H1 (cell line): ENCODE measurements around the gene PHLDB3.

Experiments
- BRCA1 ChIP-seq: IDR thresholded peaks from 2 replicates; pipeline ENCODE4 v1.6.1; 2012; ENCODE audit warnings: low read depth, low read length, improper control_type of control experiment
- CREB1 ChIP-seq: IDR thresholded peaks from 2 replicates; pipeline ENCODE4 v1.6.1; 2012; ENCODE audit warnings: inconsistent platforms
- CTCF ChIP-seq, 3 experiments: IDR thresholded peaks; 1 replicate in 2 of 3; 2 replicates in 1 of 3; pipeline versions ENCODE4 v1.5.1 to v1.6.1; 2011; ENCODE audit warnings: low read length in 3 of 3, mild to moderate bottlenecking in 3 of 3, inconsistent platforms in 2 of 3, low read depth in 1 of 3, moderate library complexity in 1 of 3; ENCODE audit not compliant: insufficient read depth in 1 of 3; ENCODE audit errors: control extremely low read depth in 1 of 3
- POLR2A ChIP-seq, 2 experiments: IDR thresholded peaks; 1 replicate in 1 of 2; 2 replicates in 1 of 2; pipeline ENCODE4 v1.6.1; 2011; ENCODE audit warnings: low read depth in 2 of 2, low read length in 2 of 2, mild to moderate bottlenecking in 2 of 2; ENCODE audit errors: control extremely low read depth in 1 of 2
- RAD21 ChIP-seq, 2 experiments: IDR thresholded peaks in 1 of 2; conservative IDR thresholded peaks in 1 of 2; 2 replicates each; pipeline ENCODE4 v1.6.1; 2011; ENCODE audit warnings: low read depth in 2 of 2, low read length in 2 of 2, improper control_type of control experiment in 1 of 2, inconsistent platforms in 1 of 2, mild to moderate bottlenecking in 1 of 2, moderate library complexity in 1 of 2
- SIN3A ChIP-seq, 2 experiments: IDR thresholded peaks in 1 of 2; conservative IDR thresholded peaks in 1 of 2; 2 replicates each; pipeline ENCODE4 v1.6.1; 2011 to 2012; ENCODE audit warnings: low read length in 2 of 2, improper control_type of control experiment in 1 of 2, low read depth in 1 of 2, mild to moderate bottlenecking in 1 of 2
- SP2 ChIP-seq: IDR thresholded peaks from 2 replicates; pipeline ENCODE4 v1.6.1; 2012; ENCODE audit warnings: mild to moderate bottlenecking, low read length, inconsistent platforms
- TAF1 ChIP-seq: IDR thresholded peaks from 2 replicates; pipeline ENCODE4 v1.6.1; 2011; ENCODE audit warnings: mild to moderate bottlenecking, low read depth, low read length
- TEAD4 ChIP-seq: IDR thresholded peaks from 2 replicates; pipeline ENCODE4 v1.6.1; 2012; ENCODE audit warnings: low read depth, low read length, inconsistent platforms, mixed read lengths
- USF2 ChIP-seq: IDR thresholded peaks from 2 replicates; pipeline ENCODE4 v1.6.1; 2011; ENCODE audit warnings: low read length, improper control_type of control experiment

- TF ChIP-seq USF2 (no peak), CREB1 (no peak), TAF1 (no peak), CTCF (IDR thresholded peaks at IDR 0.05; ENCODE audit: control extremely low read depth in 1 of 3, insufficient read depth in 1 of 3, low read depth in 1 of 3, low read length in 3 of 3) (no peak), TEAD4 (no peak), SIN3A (conservative IDR thresholded peaks at IDR 0.05 in 1 of 2, IDR thresholded peaks at IDR 0.05 in 1 of 2; ENCODE audit: low read depth in 1 of 2, low read length in 2 of 2) (no peak), RAD21 (IDR thresholded peaks at IDR 0.05 in 1 of 2, conservative IDR thresholded peaks at IDR 0.05 in 1 of 2; ENCODE audit: low read depth in 2 of 2, low read length in 2 of 2) (no peak), SP2 (no peak), POLR2A (IDR thresholded peaks at IDR 0.05; ENCODE audit: control extremely low read depth in 1 of 2, low read depth in 2 of 2, low read length in 2 of 2) (no peak), BRCA1 (no peak)
Measured at GRCh38 chr19:43444531-43445287, 59.8 kb downstream of the PHLDB3 start.
